SK-N-MC (cell line): Measurements from ENCODE around the gene GTF2I.
"Not testable (repeated sequence)": the region's sequence is repeated elsewhere in the genome, so short reads cannot be mapped to it uniquely, and the experiment has no call there.

Source experiments
- EZH2 ChIP-seq: fragments of 200-600 bp; sonication (generic); IDR thresholded peaks from one replicate; pipeline ENCODE4 v1.6.1; 2017; ENCODE audit warnings: antibody characterized with exemption
- POLR2AphosphoS5 ChIP-seq: IDR thresholded peaks from 2 replicates; pipeline ENCODE4 v1.6.1; 2012; ENCODE audit warnings: mild to moderate bottlenecking, low read depth, low read length, borderline replicate concordance

GRCh38 chr7:74772093-74772492 is 114.6 kb downstream of the GTF2I start:
- not testable (repeated sequence) for TF ChIP-seq EZH2, POLR2AphosphoS5
